Measurements from ENCODE around the gene INPP5F.

DNA sequence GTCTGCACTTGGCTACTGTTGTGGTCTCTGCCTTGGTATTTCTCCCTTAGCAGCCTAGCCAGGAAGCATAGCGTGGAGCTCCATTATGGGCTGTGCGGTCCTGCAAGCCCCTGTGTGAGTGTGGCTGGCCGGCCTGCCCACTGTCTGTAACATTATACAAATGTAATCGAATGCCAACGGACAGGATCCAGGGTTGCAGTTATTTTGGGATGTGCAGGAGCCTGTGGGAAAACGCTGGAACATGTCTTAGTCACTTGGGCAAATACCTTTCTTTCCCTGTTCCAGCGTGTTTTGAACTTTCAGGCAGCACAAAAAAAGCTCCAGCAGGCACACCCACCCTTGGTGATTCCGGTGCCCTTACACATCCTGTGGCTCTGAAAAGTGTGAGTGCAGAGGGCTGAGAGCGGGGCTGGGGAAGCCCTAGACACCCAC is 45.2 kb upstream of the INPP5F start:
- TF ChIP-seq POLR2A (IDR thresholded peaks at IDR 0.05), result no peak
- TF ChIP-seq, protein P1, sequence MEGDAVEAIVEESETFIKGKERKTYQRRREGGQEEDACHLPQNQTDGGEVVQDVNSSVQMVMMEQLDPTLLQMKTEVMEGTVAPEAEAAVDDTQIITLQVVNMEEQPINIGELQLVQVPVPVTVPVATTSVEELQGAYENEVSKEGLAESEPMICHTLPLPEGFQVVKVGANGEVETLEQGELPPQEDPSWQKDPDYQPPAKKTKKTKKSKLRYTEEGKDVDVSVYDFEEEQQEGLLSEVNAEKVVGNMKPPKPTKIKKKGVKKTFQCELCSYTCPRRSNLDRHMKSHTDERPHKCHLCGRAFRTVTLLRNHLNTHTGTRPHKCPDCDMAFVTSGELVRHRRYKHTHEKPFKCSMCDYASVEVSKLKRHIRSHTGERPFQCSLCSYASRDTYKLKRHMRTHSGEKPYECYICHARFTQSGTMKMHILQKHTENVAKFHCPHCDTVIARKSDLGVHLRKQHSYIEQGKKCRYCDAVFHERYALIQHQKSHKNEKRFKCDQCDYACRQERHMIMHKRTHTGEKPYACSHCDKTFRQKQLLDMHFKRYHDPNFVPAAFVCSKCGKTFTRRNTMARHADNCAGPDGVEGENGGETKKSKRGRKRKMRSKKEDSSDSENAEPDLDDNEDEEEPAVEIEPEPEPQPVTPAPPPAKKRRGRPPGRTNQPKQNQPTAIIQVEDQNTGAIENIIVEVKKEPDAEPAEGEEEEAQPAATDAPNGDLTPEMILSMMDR (IDR thresholded peaks at IDR 0.05), result no peak
